ENCODE measurements around the gene AOC1.

DNA sequence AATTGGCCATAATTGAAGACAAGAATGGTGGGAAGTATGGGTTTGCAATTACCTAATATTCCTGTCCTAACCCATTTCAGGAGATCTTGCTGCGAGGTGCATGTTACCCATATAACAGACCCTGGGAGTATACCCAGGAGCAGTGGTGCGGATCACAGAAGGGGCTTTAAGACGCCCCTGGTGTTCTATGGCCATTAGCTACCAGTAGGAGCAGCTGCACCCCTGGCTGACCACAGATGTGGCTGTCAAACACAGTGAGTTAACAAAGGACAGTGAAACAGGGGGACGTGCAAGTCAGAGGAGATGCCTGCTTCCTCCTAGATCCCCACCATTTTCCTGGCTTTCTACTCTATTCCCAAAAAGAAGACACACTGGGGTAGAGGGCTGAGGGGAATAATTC lies 25.2 kb downstream of the AOC1 start:
- TF ChIP-seq POLR2A (IDR thresholded peaks at IDR 0.05): no peak
- TF ChIP-seq, protein P1, sequence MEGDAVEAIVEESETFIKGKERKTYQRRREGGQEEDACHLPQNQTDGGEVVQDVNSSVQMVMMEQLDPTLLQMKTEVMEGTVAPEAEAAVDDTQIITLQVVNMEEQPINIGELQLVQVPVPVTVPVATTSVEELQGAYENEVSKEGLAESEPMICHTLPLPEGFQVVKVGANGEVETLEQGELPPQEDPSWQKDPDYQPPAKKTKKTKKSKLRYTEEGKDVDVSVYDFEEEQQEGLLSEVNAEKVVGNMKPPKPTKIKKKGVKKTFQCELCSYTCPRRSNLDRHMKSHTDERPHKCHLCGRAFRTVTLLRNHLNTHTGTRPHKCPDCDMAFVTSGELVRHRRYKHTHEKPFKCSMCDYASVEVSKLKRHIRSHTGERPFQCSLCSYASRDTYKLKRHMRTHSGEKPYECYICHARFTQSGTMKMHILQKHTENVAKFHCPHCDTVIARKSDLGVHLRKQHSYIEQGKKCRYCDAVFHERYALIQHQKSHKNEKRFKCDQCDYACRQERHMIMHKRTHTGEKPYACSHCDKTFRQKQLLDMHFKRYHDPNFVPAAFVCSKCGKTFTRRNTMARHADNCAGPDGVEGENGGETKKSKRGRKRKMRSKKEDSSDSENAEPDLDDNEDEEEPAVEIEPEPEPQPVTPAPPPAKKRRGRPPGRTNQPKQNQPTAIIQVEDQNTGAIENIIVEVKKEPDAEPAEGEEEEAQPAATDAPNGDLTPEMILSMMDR (IDR thresholded peaks at IDR 0.05): no peak

Measured in tibial nerve (tissue), 3 donors.